Glutamatergic neuron (in vitro differentiated cells): Measurements from ENCODE around the gene LIN9. TPM values are rescaled to one million over a fixed set of nuclear protein-coding genes. Genes with fewer than 3 reads are reported as not detected.
"Not testable (repeated sequence)": the region's sequence is repeated elsewhere in the genome, so short reads cannot be mapped to it uniquely, and the experiment has no call there.

Source experiments
- DNase-seq: peaks from one replicate; pipeline ENCODE4 v3.0.0; 2022
- H3K27ac Mint-ChIP-seq: one replicate; pipeline ENCODE4 v1.8.0; 2020; ENCODE audit warnings: mild to moderate bottlenecking, mixed read lengths, inconsistent platforms; ENCODE audit not compliant: unreplicated experiment
- H3K27me3 Mint-ChIP-seq: one replicate; pipeline ENCODE4 v1.8.0; 2020; ENCODE audit warnings: mild to moderate bottlenecking, moderate library complexity, mixed read lengths, inconsistent platforms; ENCODE audit not compliant: unreplicated experiment
- H3K36me3 Mint-ChIP-seq: one replicate; pipeline ENCODE4 v1.8.0; 2020; ENCODE audit warnings: mild to moderate bottlenecking, mixed read lengths, inconsistent platforms; ENCODE audit not compliant: unreplicated experiment
- H3K4me1 Mint-ChIP-seq: one replicate; pipeline ENCODE4 v1.8.0; 2020; ENCODE audit warnings: mild to moderate bottlenecking, low read depth, mixed read lengths, inconsistent platforms; ENCODE audit not compliant: unreplicated experiment
- H3K4me3 Mint-ChIP-seq: one replicate; pipeline ENCODE4 v1.8.0; 2020; ENCODE audit warnings: mild to moderate bottlenecking, mixed read lengths, inconsistent platforms; ENCODE audit not compliant: unreplicated experiment
- H3K9me3 Mint-ChIP-seq: one replicate; pipeline ENCODE4 v1.8.0; 2020; ENCODE audit warnings: mild to moderate bottlenecking, moderate library complexity, mixed read lengths, inconsistent platforms; ENCODE audit not compliant: unreplicated experiment
- CTCF ChIP-seq: fragments of 200-600 bp; sonication (generic); IDR thresholded peaks from one replicate; pipeline ENCODE4 v1.5.0; 2021; ENCODE audit not compliant: partially characterized antibody, unreplicated experiment
- total RNA-seq: library from RNA; stranded (reverse); fragmentation: NEBNext Ultra II Directional; extraction: Animal tissue kit (Norgen Biotek cat#: 25700); gene quantifications from one replicate; pipeline ENCODE4 v1.2.1, GENCODE V29; 2021; ENCODE audit not compliant: unreplicated experiment

The LIN9 gene
- total RNA-seq, 1 donor from 2014 or later = 7.1 TPM

DNA sequence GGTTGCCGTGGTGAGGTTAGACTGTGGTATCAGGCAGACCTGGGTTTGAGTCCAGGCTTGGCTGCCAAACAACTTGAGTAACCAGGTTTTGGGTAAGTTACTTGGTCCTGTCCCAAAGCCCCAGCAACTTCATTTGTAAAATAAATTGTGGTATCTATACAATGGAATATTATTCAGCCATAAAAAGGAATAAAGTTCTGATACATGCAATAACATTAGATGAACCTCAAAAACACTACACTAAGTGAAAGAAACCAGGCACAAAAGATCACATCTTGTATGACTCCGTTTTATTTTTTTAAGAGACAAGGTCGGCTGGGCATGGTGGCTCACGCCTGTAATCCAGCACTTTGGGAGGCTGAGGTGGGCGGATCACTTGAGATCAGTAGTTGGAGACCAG lies 101.9 kb downstream of the LIN9 start:
- H3K36me3 Mint-ChIP-seq = no peaks in the 10 kb centered on the region

DNA sequence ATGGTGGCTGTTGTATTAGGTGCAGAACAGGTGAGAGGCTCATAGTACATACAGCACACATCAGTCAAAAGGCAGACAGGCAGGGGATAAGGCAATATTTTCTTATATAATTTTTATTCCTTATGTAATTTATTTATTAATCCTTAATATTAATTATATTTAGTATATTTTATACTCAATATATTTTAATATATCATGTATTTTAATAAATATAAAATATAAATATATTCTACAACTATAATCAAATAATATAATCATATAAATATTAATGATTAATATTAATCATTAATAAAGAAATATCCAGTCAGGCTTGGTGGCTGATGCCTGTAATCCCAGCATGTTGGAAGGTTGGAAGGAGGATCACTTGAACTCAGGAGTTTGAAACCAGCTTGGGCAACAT lies 104.8 kb downstream of the LIN9 start:
- no peaks in the 10 kb centered on the region for H3K36me3 Mint-ChIP-seq
- H3K4me3 Mint-ChIP-seq = no peak overlapping the region
- peaks cover 7% of the 10 kb centered on the region for H3K4me1 Mint-ChIP-seq
- no peak for TF ChIP-seq CTCF
- H3K9me3 Mint-ChIP-seq = peaks cover 2% of the 10 kb centered on the region
- H3K27me3 Mint-ChIP-seq = no peaks in the 10 kb centered on the region
- peak overlapping the region; percentile 70 for H3K27ac Mint-ChIP-seq
- DNase-seq = no peak

More for the DNA sequence above, 101.9 kb downstream of the LIN9 start:
- no peak for DNase-seq
- H3K4me3 Mint-ChIP-seq = no peak overlapping the region
- peaks cover 2% of the 10 kb centered on the region for H3K9me3 Mint-ChIP-seq
- H3K27me3 Mint-ChIP-seq = no peaks in the 10 kb centered on the region
- TF ChIP-seq CTCF = no peak
- no peak overlapping the region for H3K27ac Mint-ChIP-seq
- peaks cover 17% of the 10 kb centered on the region for H3K4me1 Mint-ChIP-seq

DNA sequence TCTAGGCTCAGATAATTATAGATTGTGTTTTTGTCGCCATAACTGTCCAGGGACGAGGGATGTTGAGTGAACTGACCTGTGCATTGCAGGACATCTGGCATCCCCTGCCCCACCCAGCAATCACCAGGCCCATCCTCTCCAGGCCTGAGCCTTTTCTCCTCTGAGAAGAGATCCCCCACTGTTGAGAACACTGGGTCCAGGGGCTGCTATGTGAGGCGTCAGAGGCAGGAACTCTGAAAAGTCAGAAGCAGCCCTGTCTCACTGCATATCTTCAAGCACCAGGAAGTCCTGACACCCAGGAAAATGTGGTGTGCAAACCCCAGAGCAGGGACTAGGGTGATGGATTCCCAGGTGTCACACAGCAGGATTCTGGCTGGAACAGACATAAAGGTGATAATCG lies 105.3 kb downstream of the LIN9 start:
- H3K4me1 Mint-ChIP-seq = peaks cover 7% of the 10 kb centered on the region
- H3K4me3 Mint-ChIP-seq = peak overlapping the region; percentile 34
- TF ChIP-seq CTCF = no peak
- H3K27me3 Mint-ChIP-seq = no peaks in the 10 kb centered on the region
- H3K27ac Mint-ChIP-seq = peak overlapping the region; percentile 70
- no peak for DNase-seq
- H3K9me3 Mint-ChIP-seq = peaks cover 2% of the 10 kb centered on the region
- no peaks in the 10 kb centered on the region for H3K36me3 Mint-ChIP-seq

- Mint-ChIP-seq H3K27me3 (no peaks in the 10 kb centered on the region), H3K36me3 (no peaks in the 10 kb centered on the region), H3K27ac (peak overlapping the region; percentile 70), H3K4me1 (peaks cover 7% of the 10 kb centered on the region), H3K9me3 (peaks cover 2% of the 10 kb centered on the region), H3K4me3 (peak overlapping the region; percentile 34)
- no peak for TF ChIP-seq CTCF
- DNase-seq = no peak
These were observed 105.7 kb downstream of the LIN9 start for GRCh38 chr1:226203240-226203639.

DNA sequence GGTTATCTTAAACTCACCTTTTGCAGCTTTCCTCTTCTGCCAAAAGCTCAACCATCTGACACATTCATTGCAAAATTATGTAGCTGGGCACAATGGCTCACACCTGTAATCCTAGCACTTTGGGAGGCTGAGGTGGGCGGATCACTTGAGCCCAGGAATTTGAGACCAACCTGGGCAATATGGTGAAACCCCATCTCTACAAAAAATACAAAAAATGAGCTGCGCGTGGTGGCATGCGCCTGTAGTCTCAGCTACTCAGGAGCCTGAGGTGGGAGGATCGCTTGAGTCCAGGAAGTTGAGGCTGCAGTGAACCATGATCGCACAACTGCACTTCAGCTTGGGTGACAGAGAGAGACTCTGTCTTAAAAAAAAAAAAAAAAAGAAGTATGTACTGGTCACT lies 106.3 kb downstream of the LIN9 start:
- H3K9me3 Mint-ChIP-seq, H3K36me3 Mint-ChIP-seq: not testable (repeated sequence)

GRCh38 chr1:226202246-226202645 lies 106.7 kb downstream of the LIN9 start:
- no peaks in the 10 kb centered on the region for H3K27me3 Mint-ChIP-seq
- H3K27ac Mint-ChIP-seq = no peak overlapping the region
- H3K9me3 Mint-ChIP-seq = peaks cover 4% of the 10 kb centered on the region
- no peak for DNase-seq
- H3K4me1 Mint-ChIP-seq = peaks cover 7% of the 10 kb centered on the region
- H3K36me3 Mint-ChIP-seq = no peaks in the 10 kb centered on the region
- H3K4me3 Mint-ChIP-seq = no peak overlapping the region
- TF ChIP-seq CTCF = no peak

More for the DNA sequence above, 106.3 kb downstream of the LIN9 start:
- not testable (repeated sequence) for H3K27ac Mint-ChIP-seq, H3K4me1 Mint-ChIP-seq, DNase-seq, H3K27me3 Mint-ChIP-seq, H3K4me3 Mint-ChIP-seq
